ENCODE measurements around the gene IRX5.

Gene IRX5

GRCh38 chr16:54930005-54930868 is at the start of gene IRX5:
TSS of gene IRX5 (plus strand) at chr16:54930865. CDS start at chr16:54931199, 334 bp downstream.
- no peak for DNase-seq (ENCODE audit: low read depth)

GRCh38 chr16:54882556-54882955 is 48.1 kb upstream of the IRX5 start:
- no peak for DNase-seq (ENCODE audit: low read depth)

- no peak for DNase-seq (ENCODE audit: low read depth)
These were observed 47.3 kb upstream of the IRX5 start for GRCh38 chr16:54883358-54883757.

- no peak for DNase-seq (ENCODE audit: low read depth)
These were observed 44.6 kb upstream of the IRX5 start for GRCh38 chr16:54886078-54886477.

- DNase-seq (ENCODE audit: low read depth): no peak
These were observed 40.3 kb upstream of the IRX5 start for GRCh38 chr16:54890381-54890780.

GRCh38 chr16:54891346-54891745 is 39.3 kb upstream of the IRX5 start:
- DNase-seq (ENCODE audit: low read depth): no peak

- DNase-seq (ENCODE audit: low read depth): no peak
These were observed 37.7 kb upstream of the IRX5 start for GRCh38 chr16:54892981-54893380.

- no peak for DNase-seq (ENCODE audit: low read depth)
These were observed 32.7 kb upstream of the IRX5 start for GRCh38 chr16:54897930-54898329.

GRCh38 chr16:54901606-54902005 is 29.1 kb upstream of the IRX5 start:
- DNase-seq (ENCODE audit: low read depth): no peak

GRCh38 chr16:54903047-54903446 is 27.6 kb upstream of the IRX5 start:
- no peak for DNase-seq (ENCODE audit: low read depth)

- DNase-seq (ENCODE audit: low read depth): no peak
These were observed 19.6 kb upstream of the IRX5 start for GRCh38 chr16:54911079-54911478.

GRCh38 chr16:54912720-54913119 is 17.9 kb upstream of the IRX5 start:
- no peak for DNase-seq (ENCODE audit: low read depth)

GRCh38 chr16:54921206-54921824 is 9.3 kb upstream of the IRX5 start:
- DNase-seq (ENCODE audit: low read depth): no peak

GRCh38 chr16:54923055-54923473 is 7.6 kb upstream of the IRX5 start:
- DNase-seq (ENCODE audit: low read depth): no peak

- DNase-seq (ENCODE audit: low read depth): no peak
These were observed 6.7 kb upstream of the IRX5 start for GRCh38 chr16:54923988-54924387.

- no peak for DNase-seq (ENCODE audit: low read depth)
These were observed 4.4 kb upstream of the IRX5 start for GRCh38 chr16:54926166-54926838.

- no peak for DNase-seq (ENCODE audit: low read depth)
These were observed 3.3 kb upstream of the IRX5 start for GRCh38 chr16:54927125-54928015.

GRCh38 chr16:54928016-54928356 is 2.7 kb upstream of the IRX5 start:
- DNase-seq (ENCODE audit: low read depth): no peak

- no peak for DNase-seq (ENCODE audit: low read depth)
These were observed 2.1 kb upstream of the IRX5 start for GRCh38 chr16:54928411-54929089.

- peak; percentile 95 for DNase-seq (ENCODE audit: low read depth)
These were observed 1.3 kb upstream of the IRX5 start for GRCh38 chr16:54929090-54930004.

- DNase-seq (ENCODE audit: low read depth): no peak
These were observed 129 bp downstream of the IRX5 start for GRCh38 chr16:54930869-54931119.
